GM12875 (cell line): ENCODE data around the gene CAPN13.

Source experiments
- H3K4me3 ChIP-seq: one replicate; pipeline ENCODE4 v1.5.1; 2011; ENCODE audit warnings: low read depth, low read length, control low read depth
- TF ChIP-seq, protein P1 (sequence below): IDR thresholded peaks from 2 replicates; pipeline ENCODE4 v1.5.1; 2011; ENCODE audit warnings: low read depth, mild to moderate bottlenecking, control low read depth, inconsistent platforms, low read length, moderate library complexity, borderline replicate concordance; ENCODE audit not compliant: insufficient read depth

CAPN13 gene

DNA sequence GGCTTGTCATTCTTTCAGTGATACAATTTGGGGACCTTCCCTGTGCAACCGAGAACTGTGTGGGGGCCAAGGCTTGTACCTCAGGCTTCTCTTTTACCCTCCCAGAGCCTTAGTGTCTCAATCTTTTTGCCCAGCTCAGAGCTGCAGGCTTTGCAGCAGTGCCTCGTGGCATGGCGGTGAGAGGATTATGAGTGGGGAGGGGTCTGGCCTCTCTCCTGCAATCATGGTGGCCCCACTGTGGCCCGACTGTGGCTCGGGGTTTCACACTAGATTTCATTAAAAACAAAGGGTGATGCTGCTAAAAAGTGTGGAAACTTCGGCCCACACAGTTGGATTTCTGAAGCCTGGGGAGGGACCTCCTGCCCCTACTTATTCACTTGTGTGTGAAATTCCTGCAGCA is 75.5 kb downstream of the CAPN13 start:
- H3K4me3 ChIP-seq = no peak overlapping the region
- TF ChIP-seq, protein P1, sequence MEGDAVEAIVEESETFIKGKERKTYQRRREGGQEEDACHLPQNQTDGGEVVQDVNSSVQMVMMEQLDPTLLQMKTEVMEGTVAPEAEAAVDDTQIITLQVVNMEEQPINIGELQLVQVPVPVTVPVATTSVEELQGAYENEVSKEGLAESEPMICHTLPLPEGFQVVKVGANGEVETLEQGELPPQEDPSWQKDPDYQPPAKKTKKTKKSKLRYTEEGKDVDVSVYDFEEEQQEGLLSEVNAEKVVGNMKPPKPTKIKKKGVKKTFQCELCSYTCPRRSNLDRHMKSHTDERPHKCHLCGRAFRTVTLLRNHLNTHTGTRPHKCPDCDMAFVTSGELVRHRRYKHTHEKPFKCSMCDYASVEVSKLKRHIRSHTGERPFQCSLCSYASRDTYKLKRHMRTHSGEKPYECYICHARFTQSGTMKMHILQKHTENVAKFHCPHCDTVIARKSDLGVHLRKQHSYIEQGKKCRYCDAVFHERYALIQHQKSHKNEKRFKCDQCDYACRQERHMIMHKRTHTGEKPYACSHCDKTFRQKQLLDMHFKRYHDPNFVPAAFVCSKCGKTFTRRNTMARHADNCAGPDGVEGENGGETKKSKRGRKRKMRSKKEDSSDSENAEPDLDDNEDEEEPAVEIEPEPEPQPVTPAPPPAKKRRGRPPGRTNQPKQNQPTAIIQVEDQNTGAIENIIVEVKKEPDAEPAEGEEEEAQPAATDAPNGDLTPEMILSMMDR = no peak

DNA sequence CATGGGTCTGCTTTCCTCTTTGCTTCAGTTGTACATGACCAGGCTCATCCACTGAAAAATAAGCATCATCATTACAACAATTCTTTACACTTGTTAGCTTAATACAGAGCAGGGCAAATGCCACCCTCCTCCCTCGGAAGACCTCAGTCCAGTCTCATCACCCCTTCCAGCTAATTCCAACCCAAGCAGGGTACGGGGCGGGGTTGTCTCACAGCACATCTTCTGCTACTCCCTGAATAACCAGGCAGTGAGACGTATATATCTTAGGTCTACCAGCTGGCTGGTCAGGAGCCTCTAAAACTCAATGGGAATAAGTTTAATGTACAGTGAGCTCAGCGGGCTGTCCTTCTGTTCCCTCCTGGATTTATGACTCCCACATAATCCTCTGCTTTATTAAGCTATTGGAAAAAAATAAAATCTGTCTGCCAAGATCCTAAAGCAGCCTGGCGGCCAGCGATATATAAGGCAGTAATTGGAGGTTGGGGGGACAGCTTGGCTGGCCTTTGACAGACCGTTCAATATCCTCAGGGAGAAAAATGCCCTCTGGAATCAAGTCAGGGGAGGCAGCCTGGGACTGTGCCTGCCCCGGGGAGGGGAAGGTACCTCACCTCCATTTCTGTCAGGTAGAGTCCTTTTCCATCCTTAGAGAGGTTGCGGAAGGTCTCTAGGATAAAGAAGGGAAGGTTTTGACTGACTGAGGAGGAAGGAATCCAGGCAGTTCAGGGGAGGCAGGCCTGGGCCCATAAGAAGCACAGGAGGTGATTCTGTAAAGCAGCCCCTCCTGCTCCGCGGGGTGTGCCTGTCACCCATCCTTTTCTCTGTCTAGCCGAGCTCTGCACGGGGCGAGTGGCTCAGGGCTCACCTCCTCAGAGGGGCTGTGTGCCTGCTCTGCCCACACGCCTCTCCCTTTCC is 76.3 kb downstream of the CAPN13 start:
- TF ChIP-seq, protein P1 = no peak
- H3K4me3 ChIP-seq = no peak overlapping the region

DNA sequence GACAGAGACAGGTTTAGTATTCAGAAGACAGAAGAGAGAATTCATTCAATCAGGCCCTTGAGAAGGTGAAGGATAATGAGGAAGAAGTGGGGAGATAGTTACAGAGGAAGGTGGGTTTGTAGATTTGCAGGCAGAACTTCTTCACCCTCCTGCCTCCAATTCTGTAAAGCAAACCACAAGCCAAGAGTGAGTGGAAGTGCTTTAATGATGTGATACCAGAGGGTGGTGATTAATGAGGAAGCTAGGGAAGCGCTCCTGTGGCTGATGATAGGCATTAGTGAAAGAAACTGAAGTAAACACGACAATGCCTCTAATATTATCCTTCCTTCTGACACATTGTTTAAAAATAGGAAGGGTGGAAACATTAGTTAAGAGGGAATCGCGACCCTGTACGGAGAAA is 78.2 kb downstream of the CAPN13 start:
- TF ChIP-seq, protein P1 = no peak
- H3K4me3 ChIP-seq = no peak overlapping the region

DNA sequence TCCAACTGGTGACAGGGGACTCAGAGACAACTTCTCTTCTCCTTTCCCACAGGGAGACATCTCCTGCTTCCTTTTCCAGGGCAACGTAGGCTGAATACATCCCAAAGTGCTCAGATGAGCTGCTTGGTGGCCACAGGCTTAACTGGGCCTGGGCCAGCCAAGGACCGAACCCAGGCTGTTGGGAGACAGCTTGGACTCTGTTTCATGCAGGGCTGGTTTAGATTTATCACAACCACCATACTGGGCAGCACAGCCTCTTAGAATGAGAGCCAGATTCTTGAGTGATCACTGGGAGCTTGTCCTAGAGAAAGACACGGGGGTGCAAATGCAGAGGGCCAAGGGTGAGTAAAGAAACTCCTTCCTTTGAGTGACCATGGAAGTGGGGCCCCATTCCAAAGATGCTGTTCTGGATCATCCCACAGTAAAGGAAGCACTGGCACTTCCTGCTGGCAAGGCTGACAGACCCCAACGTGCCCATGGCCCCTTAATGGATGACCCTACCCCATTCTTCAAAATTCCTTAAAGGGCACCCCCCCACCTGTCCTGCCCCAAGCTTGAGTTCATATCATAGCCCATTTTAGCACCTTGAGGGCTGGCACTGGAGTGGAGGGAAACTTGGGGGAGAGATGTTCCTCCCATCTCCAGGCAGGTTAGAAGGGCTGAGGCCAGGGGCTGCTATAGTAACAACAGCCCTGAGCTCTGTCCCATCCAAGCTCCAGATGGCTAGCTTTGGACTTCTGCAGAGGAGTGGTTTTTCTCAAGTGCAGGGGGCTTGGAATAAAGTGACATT is 84.1 kb downstream of the CAPN13 start:
- TF ChIP-seq, protein P1 = no peak
- H3K4me3 ChIP-seq = no peak overlapping the region

DNA sequence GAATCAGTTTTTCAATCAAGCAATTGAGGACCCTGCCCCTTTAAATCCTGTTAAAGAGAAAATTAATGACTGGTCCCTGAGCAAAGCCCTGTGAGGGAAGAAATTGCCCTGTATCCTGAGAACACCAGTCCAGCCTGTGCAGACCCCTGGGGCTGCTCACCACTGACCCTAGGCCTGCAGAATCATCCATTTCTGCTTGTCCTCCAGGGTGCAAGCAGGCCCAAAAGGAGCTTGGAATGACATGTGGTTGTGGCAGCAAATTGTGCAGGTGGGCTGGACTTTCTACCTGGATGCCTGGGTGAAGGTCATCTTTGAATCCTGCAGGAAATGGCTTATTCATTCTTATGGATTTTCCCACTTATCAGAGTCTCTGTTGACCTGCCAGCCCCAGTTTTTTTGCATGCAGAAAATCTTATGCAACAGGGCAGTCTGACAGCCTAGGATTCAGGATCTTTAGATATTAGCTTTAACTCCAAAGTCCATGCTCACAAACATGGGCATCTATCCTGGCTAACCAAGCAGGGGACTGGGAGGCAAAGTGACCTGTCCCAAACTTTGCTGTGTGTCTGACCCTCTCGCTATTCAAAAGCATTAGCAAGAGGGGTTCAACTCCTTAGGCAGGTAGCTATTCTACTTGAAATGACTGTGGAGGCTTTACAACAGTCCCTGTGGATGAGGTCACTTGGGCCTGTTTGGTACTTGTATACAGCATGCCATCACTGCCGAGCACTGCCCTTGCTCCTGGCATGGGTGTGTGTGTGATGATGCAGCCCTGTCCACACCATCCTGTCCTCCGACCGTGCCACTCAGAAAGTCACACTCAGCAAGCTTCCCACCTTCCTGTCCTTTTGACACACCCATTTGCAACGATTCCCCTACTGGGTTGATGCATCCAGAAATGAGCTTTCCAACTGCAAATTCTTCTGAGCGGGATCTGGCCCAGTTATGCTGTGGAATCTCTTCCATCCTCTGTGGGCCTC is 85.3 kb downstream of the CAPN13 start:
- no peak overlapping the region for H3K4me3 ChIP-seq
- TF ChIP-seq, protein P1 = no peak

DNA sequence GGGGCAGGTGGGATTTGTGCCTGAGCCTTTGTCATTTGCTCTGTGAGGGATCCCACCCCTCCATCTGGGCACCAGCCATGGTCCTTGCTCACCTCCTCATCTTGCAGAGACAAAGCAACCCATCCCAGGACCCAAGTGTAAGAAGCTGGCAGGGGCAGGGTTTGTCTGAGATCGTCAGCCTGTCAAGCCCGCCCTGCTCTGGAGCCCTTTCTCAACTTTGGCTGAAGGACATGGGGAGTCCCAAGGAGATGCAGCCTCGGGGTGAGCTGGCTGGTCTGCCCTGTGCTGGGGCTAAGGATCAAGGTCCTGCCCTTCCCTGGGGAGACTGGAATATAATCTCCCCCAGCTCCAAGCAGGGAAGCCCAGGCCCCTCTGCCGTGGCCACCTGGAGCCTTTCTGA is 86.0 kb downstream of the CAPN13 start:
- H3K4me3 ChIP-seq = no peak overlapping the region
- TF ChIP-seq, protein P1 = no peak
